ENCODE measurements around the gene VPS51. TPM values are rescaled to one million over a fixed set of nuclear protein-coding genes. Genes with fewer than 3 reads are reported as not detected.

Gene VPS51
- total RNA-seq, 1 donor from 2014 or later: 145 TPM

GRCh38 chr11:65160643-65161042 lies 64.6 kb downstream of the VPS51 start:
- intact Hi-C loops (cut with micrococcal nuclease): no loop called here

Other genes starting within 250 kb of the VPS51 start
- gene EHD1, start 217.6 kb upstream of the VPS51 start, total RNA-seq: 133 and 145 TPM in 2 replicates
- gene ATG2A, start 179.0 kb upstream of the VPS51 start, total RNA-seq: 30.3 and 31.3 TPM in 2 replicates
- 17.0 and 18.6 TPM in 2 replicates for gene PPP2R5B, start 171.5 kb upstream of the VPS51 start, total RNA-seq
- gene GPHA2, start 160.3 kb upstream of the VPS51 start, total RNA-seq: not detected in 2 replicates
- not detected in 2 replicates for gene MAJIN, start 124.1 kb upstream of the VPS51 start, total RNA-seq
- gene BATF2, start 99.2 kb upstream of the VPS51 start, total RNA-seq: 0.10 TPM in 1 of 2 replicates, not detected in the other
- 55.8 and 57.9 TPM in 2 replicates for gene ARL2, start 82.1 kb upstream of the VPS51 start, total RNA-seq
- gene SNX15, start 68.8 kb upstream of the VPS51 start, total RNA-seq: 29.9 and 35.8 TPM in 2 replicates
- 17.0 and 17.5 TPM in 2 replicates for gene SAC3D1, start 55.0 kb upstream of the VPS51 start, total RNA-seq
- gene NAALADL1, start 37.7 kb upstream of the VPS51 start, total RNA-seq: 14.1 and 14.4 TPM in 2 replicates
- gene CDCA5, start 12.2 kb upstream of the VPS51 start, total RNA-seq: 70.7 and 72.1 TPM in 2 replicates
- 31.2 and 33.9 TPM in 2 replicates for gene ZFPL1, start 12.0 kb upstream of the VPS51 start, total RNA-seq
- gene TM7SF2, start 15.7 kb downstream of the VPS51 start, total RNA-seq: 19.7 and 25.4 TPM in 2 replicates
- gene ZNHIT2, start 21.5 kb downstream of the VPS51 start, total RNA-seq: 11.5 and 11.9 TPM in 2 replicates
- gene FAU, start 25.9 kb downstream of the VPS51 start, total RNA-seq: 978 and 991 TPM in 2 replicates
- 50.1 and 57.6 TPM in 2 replicates for gene MRPL49, start 26.1 kb downstream of the VPS51 start, total RNA-seq
- gene SYVN1, start 38.3 kb downstream of the VPS51 start, total RNA-seq: 53.2 and 67.2 TPM in 2 replicates
- not detected in 2 replicates for gene SPDYC, start 74.0 kb downstream of the VPS51 start, total RNA-seq
- 191 TPM in 2 replicates for gene CAPN1, start 85.7 kb downstream of the VPS51 start, total RNA-seq
- 51.9 and 53.2 TPM in 2 replicates for gene POLA2, start 165.7 kb downstream of the VPS51 start, total RNA-seq
- 1.1 and 1.6 TPM in 2 replicates for gene CDC42EP2, start 218.7 kb downstream of the VPS51 start, total RNA-seq
- gene DPF2, start 237.6 kb downstream of the VPS51 start, total RNA-seq: 80.9 and 83.2 TPM in 2 replicates